ENCODE measurements around the gene BIRC5. TPM values are rescaled to one million over a fixed set of nuclear protein-coding genes. Genes with fewer than 3 reads are reported as not detected.
"Not testable (repeated sequence)": the region's sequence is repeated elsewhere in the genome, so short reads cannot be mapped to it uniquely, and the experiment has no call there.

Gene BIRC5
- total RNA-seq, 3 donors from 2014 or later (not counting 1 experiment from before 2014, with no cell fraction given) = 0.73 to 1.9 (median 1.2) TPM

GRCh38 chr17:78234261-78234865 lies 20.3 kb downstream of the BIRC5 start:
- H3K9me3 Mint-ChIP-seq = no peaks in the 10 kb centered on the region
- no peak overlapping the region for H3K4me3 ChIP-seq (ENCODE audit: low read length)
- no peaks in the 10 kb centered on the region for H3K36me3 Mint-ChIP-seq
- no peaks in the 10 kb centered on the region for H3K9me3 ChIP-seq (ENCODE audit: control insufficient read depth, insufficient read depth, low read length)
- no peak for TF ChIP-seq CTCF (IDR thresholded peaks at IDR 0.05)
- peaks cover 23% of the 10 kb centered on the region for H3K27me3 ChIP-seq (ENCODE audit: control insufficient read depth, insufficient read depth, low read length)
- DNase-seq = no peak
- WGBS (ENCODE audit: insufficient coverage) = 88% methylated on average over 17 of the region's 17 CpGs
- intact Hi-C loops (cut with micrococcal nuclease) = no loop called here
- H3K27ac ChIP-seq (ENCODE audit: low read length) = no peak overlapping the region
- peaks cover 0 to 4% of the 10 kb centered on the region in 2 donors for H3K4me1 Mint-ChIP-seq
- no peaks in the 10 kb centered on the region for H3K36me3 ChIP-seq (ENCODE audit: control insufficient read depth, insufficient read depth, low read length)
- peaks cover 21 to 22% of the 10 kb centered on the region in 2 donors for H3K27me3 Mint-ChIP-seq (ENCODE audit: low read depth in 2 of 2)
- peaks cover 10% of the 10 kb centered on the region for H3K4me1 ChIP-seq (ENCODE audit: control insufficient read depth, insufficient read depth, low read length)
- no peak for ATAC-seq
- H3K27ac Mint-ChIP-seq = no peak overlapping the region
- H3K4me3 Mint-ChIP-seq = no peak overlapping the region

GRCh38 chr17:78235022-78235421 lies 21.0 kb downstream of the BIRC5 start:
- ATAC-seq; H3K4me1 ChIP-seq (ENCODE audit: control insufficient read depth, insufficient read depth, low read length); H3K4me3 Mint-ChIP-seq; H3K9me3 ChIP-seq (ENCODE audit: control insufficient read depth, insufficient read depth, low read length); H3K36me3 Mint-ChIP-seq; H3K27ac Mint-ChIP-seq; H3K27ac ChIP-seq (ENCODE audit: low read length); intact Hi-C loops (cut with micrococcal nuclease); H3K9me3 Mint-ChIP-seq; DNase-seq; H3K4me1 Mint-ChIP-seq; H3K4me3 ChIP-seq (ENCODE audit: low read length); H3K36me3 ChIP-seq (ENCODE audit: control insufficient read depth, insufficient read depth, low read length): not testable (repeated sequence)
- 90% methylated on average over 6 of the region's 6 CpGs for WGBS (ENCODE audit: insufficient coverage)
- peaks cover 23% of the 10 kb centered on the region for H3K27me3 ChIP-seq (ENCODE audit: control insufficient read depth, insufficient read depth, low read length)
- H3K27me3 Mint-ChIP-seq (ENCODE audit: low read depth in 2 of 2) = peaks cover 21 to 22% of the 10 kb centered on the region in 2 donors

- Mint-ChIP-seq H3K27ac (no peak overlapping the region), H3K4me1 (peaks cover 0 to 4% of the 10 kb centered on the region in 2 donors), H3K36me3 (no peaks in the 10 kb centered on the region), H3K27me3 (ENCODE audit: low read depth in 2 of 2) (peaks cover 16% of the 10 kb centered on the region in 2 donors), H3K9me3 (no peaks in the 10 kb centered on the region), H3K4me3 (no peak overlapping the region)
- WGBS (ENCODE audit: insufficient coverage) = 83% methylated on average over 8 of the region's 8 CpGs
- Histone ChIP-seq H3K36me3 (ENCODE audit: control insufficient read depth, insufficient read depth, low read length) (no peaks in the 10 kb centered on the region), H3K27me3 (ENCODE audit: control insufficient read depth, insufficient read depth, low read length) (peaks cover 14% of the 10 kb centered on the region), H3K27ac (ENCODE audit: low read length) (no peak overlapping the region), H3K4me3 (ENCODE audit: low read length) (no peak overlapping the region), H3K9me3 (ENCODE audit: control insufficient read depth, insufficient read depth, low read length) (no peaks in the 10 kb centered on the region), H3K4me1 (ENCODE audit: control insufficient read depth, insufficient read depth, low read length) (peaks cover 10% of the 10 kb centered on the region)
- DNase-seq (no peak), ATAC-seq (no peak)
- TF ChIP-seq CTCF (IDR thresholded peaks at IDR 0.05) = no peak
- intact Hi-C loops (cut with micrococcal nuclease) = no loop called here
These were observed 21.8 kb downstream of the BIRC5 start for GRCh38 chr17:78235885-78236284.

GRCh38 chr17:78236362-78237127 lies 22.5 kb downstream of the BIRC5 start:
- peaks cover 2 to 4% of the 10 kb centered on the region in 2 donors for H3K4me1 Mint-ChIP-seq
- H3K27me3 Mint-ChIP-seq (ENCODE audit: low read depth in 2 of 2) = peaks cover 11 to 12% of the 10 kb centered on the region in 2 donors
- Histone ChIP-seq H3K36me3 (ENCODE audit: control insufficient read depth, insufficient read depth, low read length) (no peaks in the 10 kb centered on the region), H3K9me3 (ENCODE audit: control insufficient read depth, insufficient read depth, low read length) (no peaks in the 10 kb centered on the region), H3K4me3 (ENCODE audit: low read length) (no peak overlapping the region), H3K27me3 (ENCODE audit: control insufficient read depth, insufficient read depth, low read length) (peaks cover 8% of the 10 kb centered on the region), H3K27ac (ENCODE audit: low read length) (no peak overlapping the region), H3K4me1 (ENCODE audit: control insufficient read depth, insufficient read depth, low read length) (peaks cover 4% of the 10 kb centered on the region)
- no peaks in the 10 kb centered on the region for H3K36me3 Mint-ChIP-seq
- no peaks in the 10 kb centered on the region for H3K9me3 Mint-ChIP-seq
- 94% methylated on average over 20 of the region's 20 CpGs for WGBS (ENCODE audit: insufficient coverage)
- TF ChIP-seq CTCF (IDR thresholded peaks at IDR 0.05) = no peak
- intact Hi-C loops (cut with micrococcal nuclease) = no loop called here
- no peak for ATAC-seq
- H3K4me3 Mint-ChIP-seq = no peak overlapping the region
- DNase-seq = no peak
- H3K27ac Mint-ChIP-seq = no peak overlapping the region
